ENCODE results near the gene RIT2.

GRCh38 chr18:42976869-42977590 lies 138.5 kb downstream of the RIT2 start:
- TF ChIP-seq POLR2A (IDR thresholded peaks at IDR 0.05; ENCODE audit: low read depth, low read length) (no peak), POLR2AphosphoS5 (IDR thresholded peaks at IDR 0.05; ENCODE audit: low read depth, low read length) (no peak), TAF1 (IDR thresholded peaks at IDR 0.05; ENCODE audit: borderline replicate concordance, low read depth, low read length) (no peak)
